Measurements from ENCODE around the gene ITIH3. TPM values are rescaled to one million over a fixed set of nuclear protein-coding genes. Genes with fewer than 3 reads are reported as not detected.

ITIH3 gene
- total RNA-seq, 1 donor from 2014 or later, result not detected

DNA sequence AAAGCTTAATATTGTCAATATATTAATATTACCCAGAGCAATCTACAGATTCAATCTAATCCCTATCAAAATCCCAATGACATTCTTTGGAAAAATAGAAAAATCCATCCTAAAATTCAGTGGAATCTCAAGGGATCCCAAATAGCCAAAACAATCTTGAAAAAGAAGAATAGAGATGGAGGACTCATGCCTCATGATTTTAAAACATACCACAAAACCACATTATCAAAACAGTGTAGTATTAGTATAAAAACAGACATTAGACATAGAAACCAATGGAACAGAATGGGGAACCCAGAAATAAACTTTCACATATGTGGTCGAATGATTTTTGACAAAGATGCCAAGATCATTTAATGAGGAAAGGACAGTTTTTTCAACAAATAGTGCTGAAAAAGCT is 38.5 kb upstream of the ITIH3 start:
- Mint-ChIP-seq H3K9me3 (no peaks in the 10 kb centered on the region), H3K4me1 (no peaks in the 10 kb centered on the region), H3K36me3 (peaks cover 40% of the 10 kb centered on the region), H3K27ac (no peak overlapping the region), H3K27me3 (ENCODE audit: insufficient read depth, low read depth) (no peaks in the 10 kb centered on the region), H3K4me3 (no peak overlapping the region)
- Histone ChIP-seq H3K4me3 (no peak overlapping the region), H3K4me2 (no peak overlapping the region), H3K4me1 (no peaks in the 10 kb centered on the region), H3K27ac (no peak overlapping the region), H3F3A (ENCODE audit: low read depth) (no peaks in the 10 kb centered on the region), H2AFZ (replicated peaks) (no peak overlapping the region), H3K27me3 (no peaks in the 10 kb centered on the region), H3K36me3 (peaks cover 15% of the 10 kb centered on the region), H3K9me3 (ENCODE audit: low read depth) (no peaks in the 10 kb centered on the region), H3K79me2 (ENCODE audit: low read depth) (no peaks in the 10 kb centered on the region), H4K20me1 (ENCODE audit: low read depth) (no peaks in the 10 kb centered on the region), H3K9ac (no peak overlapping the region)
- DNase-seq (ENCODE audit: low spot score), result no peak
- TF ChIP-seq EZH2 (IDR thresholded peaks at IDR 0.05), result no peak
- TF ChIP-seq, protein P1, sequence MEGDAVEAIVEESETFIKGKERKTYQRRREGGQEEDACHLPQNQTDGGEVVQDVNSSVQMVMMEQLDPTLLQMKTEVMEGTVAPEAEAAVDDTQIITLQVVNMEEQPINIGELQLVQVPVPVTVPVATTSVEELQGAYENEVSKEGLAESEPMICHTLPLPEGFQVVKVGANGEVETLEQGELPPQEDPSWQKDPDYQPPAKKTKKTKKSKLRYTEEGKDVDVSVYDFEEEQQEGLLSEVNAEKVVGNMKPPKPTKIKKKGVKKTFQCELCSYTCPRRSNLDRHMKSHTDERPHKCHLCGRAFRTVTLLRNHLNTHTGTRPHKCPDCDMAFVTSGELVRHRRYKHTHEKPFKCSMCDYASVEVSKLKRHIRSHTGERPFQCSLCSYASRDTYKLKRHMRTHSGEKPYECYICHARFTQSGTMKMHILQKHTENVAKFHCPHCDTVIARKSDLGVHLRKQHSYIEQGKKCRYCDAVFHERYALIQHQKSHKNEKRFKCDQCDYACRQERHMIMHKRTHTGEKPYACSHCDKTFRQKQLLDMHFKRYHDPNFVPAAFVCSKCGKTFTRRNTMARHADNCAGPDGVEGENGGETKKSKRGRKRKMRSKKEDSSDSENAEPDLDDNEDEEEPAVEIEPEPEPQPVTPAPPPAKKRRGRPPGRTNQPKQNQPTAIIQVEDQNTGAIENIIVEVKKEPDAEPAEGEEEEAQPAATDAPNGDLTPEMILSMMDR (IDR thresholded peaks at IDR 0.05), result no peak
- TF ChIP-seq EZH2phosphoT487 (IDR thresholded peaks at IDR 0.05), result no peak

DNA sequence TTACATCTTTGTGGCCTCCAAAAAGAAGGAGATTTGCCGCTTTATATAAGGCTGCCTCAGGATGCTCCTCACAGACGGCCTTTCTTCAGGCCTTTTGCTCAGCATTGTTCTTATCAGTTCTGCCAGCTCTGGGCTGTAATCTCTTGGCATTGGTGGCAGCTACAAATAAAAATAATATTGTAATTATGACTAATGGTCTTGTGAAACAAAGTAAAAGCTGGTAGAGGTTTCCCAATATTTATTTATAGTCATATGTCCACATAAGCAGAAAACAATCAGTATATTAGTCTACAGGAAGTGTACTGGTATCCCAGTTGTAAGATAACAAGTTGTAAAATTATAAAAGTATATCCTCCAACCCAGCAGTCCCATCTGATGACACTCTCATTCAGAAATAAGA is 31.1 kb upstream of the ITIH3 start:
- H3K4me3 Mint-ChIP-seq, result no peak overlapping the region
- Histone ChIP-seq H3K9me3 (ENCODE audit: low read depth) (no peaks in the 10 kb centered on the region), H3F3A (ENCODE audit: low read depth) (no peaks in the 10 kb centered on the region), H3K4me2 (no peak overlapping the region), H3K79me2 (ENCODE audit: low read depth) (peaks cover 9% of the 10 kb centered on the region), H3K4me3 (no peak overlapping the region), H3K9ac (no peak overlapping the region), H3K27me3 (no peaks in the 10 kb centered on the region), H3K36me3 (peaks cover 25% of the 10 kb centered on the region), H3K27ac (no peak overlapping the region), H3K4me1 (no peaks in the 10 kb centered on the region), H4K20me1 (ENCODE audit: low read depth) (no peaks in the 10 kb centered on the region), H2AFZ (replicated peaks) (no peak overlapping the region)
- H3K27ac Mint-ChIP-seq, result no peak overlapping the region
- no peak for TF ChIP-seq EZH2 (IDR thresholded peaks at IDR 0.05)
- TF ChIP-seq EZH2phosphoT487 (IDR thresholded peaks at IDR 0.05), result no peak
- TF ChIP-seq, protein P1 (IDR thresholded peaks at IDR 0.05), result no peak
- no peaks in the 10 kb centered on the region for H3K27me3 Mint-ChIP-seq (ENCODE audit: insufficient read depth, low read depth)
- peaks cover 32% of the 10 kb centered on the region for H3K36me3 Mint-ChIP-seq
- no peaks in the 10 kb centered on the region for H3K4me1 Mint-ChIP-seq
- DNase-seq (ENCODE audit: low spot score), result no peak
- no peaks in the 10 kb centered on the region for H3K9me3 Mint-ChIP-seq

DNA sequence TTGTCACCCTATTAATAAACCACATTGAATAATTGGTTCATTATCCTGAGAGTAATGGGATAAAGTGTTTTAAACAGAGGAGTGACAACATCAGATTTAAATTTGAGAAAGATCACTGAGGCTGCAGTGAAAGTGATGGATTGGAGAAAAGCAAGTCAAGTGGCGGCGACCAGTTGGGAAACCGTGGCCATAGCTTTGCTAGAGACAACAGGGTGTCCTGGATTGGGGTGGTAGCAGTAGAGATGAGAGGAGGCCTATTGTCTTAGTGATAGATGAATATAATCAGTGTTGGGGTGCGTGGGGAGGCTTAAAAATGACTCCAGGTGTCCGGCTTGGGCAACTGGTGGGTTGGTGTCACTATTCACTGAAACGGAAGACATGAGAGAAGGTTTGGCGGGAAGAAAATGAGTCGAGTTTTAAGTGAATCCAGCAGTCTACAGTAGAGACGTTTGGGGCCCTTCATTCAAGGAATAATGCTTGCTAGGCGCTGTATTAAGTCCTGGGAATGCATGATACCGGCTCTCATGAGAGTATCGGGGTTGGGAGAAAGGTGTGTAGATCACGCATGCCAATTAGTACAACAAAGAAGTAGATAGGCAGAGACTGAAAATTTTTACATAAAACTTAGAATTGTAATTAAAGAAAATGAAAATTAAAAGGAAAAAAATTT is 24.7 kb upstream of the ITIH3 start:
- H3K9ac ChIP-seq, result peak overlapping the region; percentile 76
- H3K4me3 ChIP-seq, result peak overlapping the region; percentile 89
- peak overlapping the region; percentile 97 for H3K4me2 ChIP-seq
- no peaks in the 10 kb centered on the region for H3K27me3 ChIP-seq
- DNase-seq (ENCODE audit: low spot score), result no peak
- Mint-ChIP-seq H3K4me1 (peaks cover 16% of the 10 kb centered on the region), H3K27me3 (ENCODE audit: insufficient read depth, low read depth) (no peaks in the 10 kb centered on the region), H3K36me3 (peaks cover 14% of the 10 kb centered on the region), H3K9me3 (no peaks in the 10 kb centered on the region), H3K27ac (peak overlapping the region; percentile 51), H3K4me3 (peak overlapping the region; percentile 98)
- peak overlapping the region; percentile 68 for H3K27ac ChIP-seq
- H4K20me1 ChIP-seq (ENCODE audit: low read depth), result peaks cover 6% of the 10 kb centered on the region
- no peaks in the 10 kb centered on the region for H3K9me3 ChIP-seq (ENCODE audit: low read depth)
- peaks cover 30% of the 10 kb centered on the region for H3K79me2 ChIP-seq (ENCODE audit: low read depth)
- peaks cover 9% of the 10 kb centered on the region for H3K4me1 ChIP-seq
- H3F3A ChIP-seq (ENCODE audit: low read depth), result peaks cover 10% of the 10 kb centered on the region
- TF ChIP-seq EZH2 (IDR thresholded peaks at IDR 0.05) (no peak), EZH2phosphoT487 (IDR thresholded peaks at IDR 0.05) (no peak)
- TF ChIP-seq, protein P1 (IDR thresholded peaks at IDR 0.05), result no peak
- peaks cover 6% of the 10 kb centered on the region for H3K36me3 ChIP-seq
- peak overlapping the region; percentile 87 for H2AFZ ChIP-seq (replicated peaks)

Measured in neural progenitor cell (in vitro differentiated cells).